Measurements from ENCODE around the gene CUTA.

Gene CUTA

DNA sequence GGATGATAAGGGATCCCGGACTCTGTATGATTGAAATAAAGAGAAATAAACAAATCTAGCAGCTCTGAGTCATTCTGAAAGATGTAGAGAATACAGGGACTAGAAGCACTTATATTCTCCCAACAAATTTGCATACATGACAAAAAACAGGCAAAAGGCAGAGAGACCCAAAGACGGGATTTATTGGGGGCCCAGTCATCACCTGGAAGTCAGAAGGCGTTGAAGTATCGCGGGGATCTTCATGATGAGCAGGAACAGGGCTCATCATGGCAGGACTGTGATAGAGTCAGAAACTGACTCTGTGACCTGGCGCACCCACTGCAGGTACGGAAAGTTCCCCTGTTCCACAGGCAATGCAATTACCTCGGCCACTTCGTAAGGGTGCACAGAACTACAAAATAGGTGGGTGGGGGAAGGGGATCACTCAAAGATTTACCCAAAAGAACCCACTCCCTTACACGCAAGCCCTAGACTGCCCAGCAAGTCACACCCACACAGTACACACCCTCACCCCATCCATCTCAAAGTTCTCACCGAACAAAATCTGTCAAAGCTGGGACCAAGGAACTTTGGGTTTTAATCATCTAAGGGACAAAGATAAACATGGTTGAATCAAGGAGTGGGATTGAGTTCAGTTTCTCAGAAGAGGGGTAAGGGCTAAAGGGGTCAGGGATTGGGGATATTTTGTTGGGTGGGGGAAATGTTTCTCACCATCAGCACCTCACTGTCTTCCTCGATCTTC is 1.4 kb downstream of the CUTA start:
- peak overlapping the region; percentile 89 for H3K4me3 ChIP-seq (ENCODE audit: low read length)
- no peaks in the 10 kb centered on the region for H4K20me1 ChIP-seq (ENCODE audit: insufficient read depth, low read length)
- peaks cover 12% of the 10 kb centered on the region for H3K36me3 ChIP-seq (replicated peaks; ENCODE audit: low read depth, low read length)
- H3K27ac ChIP-seq (ENCODE audit: low read length): peak overlapping the region; percentile 37
- H2AFZ ChIP-seq (ENCODE audit: low read depth, low read length): no peak overlapping the region
- H3K4me1 ChIP-seq (ENCODE audit: low read length): peaks cover 39% of the 10 kb centered on the region
- no peak overlapping the region for H3K9ac ChIP-seq (ENCODE audit: low read length)
- peaks cover 19% of the 10 kb centered on the region for H3K79me2 ChIP-seq (ENCODE audit: low read length)
- no peaks in the 10 kb centered on the region for H3K9me3 ChIP-seq (ENCODE audit: insufficient read depth, low read length)
- TF ChIP-seq, protein P1, sequence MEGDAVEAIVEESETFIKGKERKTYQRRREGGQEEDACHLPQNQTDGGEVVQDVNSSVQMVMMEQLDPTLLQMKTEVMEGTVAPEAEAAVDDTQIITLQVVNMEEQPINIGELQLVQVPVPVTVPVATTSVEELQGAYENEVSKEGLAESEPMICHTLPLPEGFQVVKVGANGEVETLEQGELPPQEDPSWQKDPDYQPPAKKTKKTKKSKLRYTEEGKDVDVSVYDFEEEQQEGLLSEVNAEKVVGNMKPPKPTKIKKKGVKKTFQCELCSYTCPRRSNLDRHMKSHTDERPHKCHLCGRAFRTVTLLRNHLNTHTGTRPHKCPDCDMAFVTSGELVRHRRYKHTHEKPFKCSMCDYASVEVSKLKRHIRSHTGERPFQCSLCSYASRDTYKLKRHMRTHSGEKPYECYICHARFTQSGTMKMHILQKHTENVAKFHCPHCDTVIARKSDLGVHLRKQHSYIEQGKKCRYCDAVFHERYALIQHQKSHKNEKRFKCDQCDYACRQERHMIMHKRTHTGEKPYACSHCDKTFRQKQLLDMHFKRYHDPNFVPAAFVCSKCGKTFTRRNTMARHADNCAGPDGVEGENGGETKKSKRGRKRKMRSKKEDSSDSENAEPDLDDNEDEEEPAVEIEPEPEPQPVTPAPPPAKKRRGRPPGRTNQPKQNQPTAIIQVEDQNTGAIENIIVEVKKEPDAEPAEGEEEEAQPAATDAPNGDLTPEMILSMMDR (IDR thresholded peaks at IDR 0.05; ENCODE audit: low read depth, low read length): no peak
- TF ChIP-seq EZH2phosphoT487 (IDR thresholded peaks at IDR 0.05; ENCODE audit: low read depth): no peak
- H3K4me2 ChIP-seq (ENCODE audit: low read length): peak overlapping the region; percentile 97
- no peaks in the 10 kb centered on the region for H3K27me3 ChIP-seq (ENCODE audit: low read depth, low read length)

DNA sequence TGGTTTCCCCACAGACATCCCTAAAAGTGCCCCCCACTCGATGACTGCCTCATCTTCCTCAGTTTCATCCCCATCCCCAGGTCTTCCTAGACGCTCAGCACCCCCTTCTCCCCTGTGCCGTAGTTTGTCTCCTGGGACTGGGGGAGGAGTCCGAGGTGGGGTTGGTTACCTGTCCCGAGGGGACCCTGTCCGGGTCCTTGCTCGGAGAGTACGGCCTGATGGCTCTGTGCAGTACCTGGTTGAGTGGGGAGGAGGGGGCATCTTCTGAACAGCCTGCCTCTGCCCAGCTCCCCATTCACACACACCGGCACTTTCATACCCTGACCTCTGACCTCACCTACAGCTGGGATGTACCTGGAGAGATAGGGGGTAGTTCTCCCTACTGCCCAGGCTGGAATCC is 2.1 kb downstream of the CUTA start:
- H3K36me3 ChIP-seq (replicated peaks; ENCODE audit: low read depth, low read length): peaks cover 12% of the 10 kb centered on the region
- H3K4me2 ChIP-seq (ENCODE audit: low read length): peak overlapping the region; percentile 97
- H3K79me2 ChIP-seq (ENCODE audit: low read length): peaks cover 19% of the 10 kb centered on the region
- peaks cover 41% of the 10 kb centered on the region for H3K4me1 ChIP-seq (ENCODE audit: low read length)
- H3K4me3 ChIP-seq (ENCODE audit: low read length): peak overlapping the region; percentile 89
- H3K9me3 ChIP-seq (ENCODE audit: insufficient read depth, low read length): no peaks in the 10 kb centered on the region
- TF ChIP-seq EZH2phosphoT487 (IDR thresholded peaks at IDR 0.05; ENCODE audit: low read depth): no peak
- TF ChIP-seq, protein P1 (IDR thresholded peaks at IDR 0.05; ENCODE audit: low read depth, low read length): no peak
- H3K9ac ChIP-seq (ENCODE audit: low read length): no peak overlapping the region
- no peak overlapping the region for H3K27ac ChIP-seq (ENCODE audit: low read length)
- H2AFZ ChIP-seq (ENCODE audit: low read depth, low read length): no peak overlapping the region
- H4K20me1 ChIP-seq (ENCODE audit: insufficient read depth, low read length): no peaks in the 10 kb centered on the region
- H3K27me3 ChIP-seq (ENCODE audit: low read depth, low read length): no peaks in the 10 kb centered on the region

DNA sequence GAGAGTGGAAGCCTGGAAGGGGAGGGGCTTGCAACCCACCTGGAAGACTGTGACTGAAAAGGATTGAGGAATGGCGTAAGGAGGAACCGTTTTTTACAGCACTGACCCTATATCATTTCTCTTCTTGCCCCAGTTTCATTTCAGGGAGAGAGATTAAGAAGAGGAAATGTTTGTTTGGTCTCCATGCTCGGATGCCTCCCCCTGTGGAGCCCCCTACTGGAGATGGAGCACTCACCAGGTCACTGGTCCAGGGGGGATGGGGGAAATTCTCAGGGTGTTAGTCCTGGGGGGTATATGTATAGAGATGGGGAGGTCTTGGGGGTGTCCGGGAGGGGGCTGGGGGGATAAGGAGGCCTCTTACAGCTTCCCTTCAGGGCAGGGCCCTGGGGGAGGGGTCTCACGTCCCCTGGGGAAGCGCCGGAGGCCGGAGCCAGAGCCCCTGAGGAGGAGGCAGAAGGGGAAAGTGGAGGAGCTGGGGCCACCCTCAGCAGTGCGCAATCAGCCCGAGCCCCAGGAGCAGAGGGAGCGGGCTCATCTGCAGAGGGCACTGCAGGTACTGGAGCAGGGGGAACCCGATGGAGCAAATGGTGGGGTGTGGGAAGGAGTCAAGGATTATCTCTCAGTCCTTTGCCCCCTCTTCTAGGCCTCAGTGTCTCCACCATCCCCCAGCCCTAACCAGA is 3.2 kb downstream of the CUTA start:
- no peak for TF ChIP-seq EZH2phosphoT487 (IDR thresholded peaks at IDR 0.05; ENCODE audit: low read depth)
- TF ChIP-seq, protein P1 (IDR thresholded peaks at IDR 0.05; ENCODE audit: low read depth, low read length): peak; percentile 28
- H3K4me1 ChIP-seq (ENCODE audit: low read length): peaks cover 42% of the 10 kb centered on the region
- H3K27me3 ChIP-seq (ENCODE audit: low read depth, low read length): no peaks in the 10 kb centered on the region
- H3K9ac ChIP-seq (ENCODE audit: low read length): no peak overlapping the region
- peaks cover 19% of the 10 kb centered on the region for H3K79me2 ChIP-seq (ENCODE audit: low read length)
- H4K20me1 ChIP-seq (ENCODE audit: insufficient read depth, low read length): no peaks in the 10 kb centered on the region
- peaks cover 12% of the 10 kb centered on the region for H3K36me3 ChIP-seq (replicated peaks; ENCODE audit: low read depth, low read length)
- H3K4me2 ChIP-seq (ENCODE audit: low read length): no peak overlapping the region
- peak overlapping the region; percentile 23; the same call in 1 of the 2 replicates for H3K27ac ChIP-seq (ENCODE audit: low read length)
- no peaks in the 10 kb centered on the region for H3K9me3 ChIP-seq (ENCODE audit: insufficient read depth, low read length)
- H2AFZ ChIP-seq (ENCODE audit: low read depth, low read length): no peak overlapping the region
- no peak overlapping the region for H3K4me3 ChIP-seq (ENCODE audit: low read length)
